ENCODE results near the gene BTBD8. TPM values are rescaled to one million over a fixed set of nuclear protein-coding genes. Genes with fewer than 3 reads are reported as not detected.

Gene BTBD8
- total and polyA plus RNA-seq, 2 of the 4 experiments (the other 2 are of a cell fraction), result 0.94 to 2.0 TPM

GRCh38 chr1:92084651-92085050, 4.5 kb downstream of the BTBD8 start:
- dilution Hi-C loops (cut with HindIII; ENCODE audit: low sequenced_read_pairs, unreplicated experiment), result no loop called here
- H3K36me3 ChIP-seq (ENCODE audit: control insufficient read depth, insufficient read depth, low read length), result no peaks in the 10 kb centered on the region
- H3K4me2 ChIP-seq (ENCODE audit: low read depth, low read length), result no peak overlapping the region
- no peaks in the 10 kb centered on the region for H3K4me1 ChIP-seq (ENCODE audit: control insufficient read depth, insufficient read depth, low read length)
- H4K8ac ChIP-seq (ENCODE audit: low read depth in 2 of 2, low read length in 2 of 2), result no peak overlapping the region
- no peak overlapping the region for H2BK15ac ChIP-seq (ENCODE audit: low read depth, low read length)
- no peak overlapping the region for H3K9ac ChIP-seq (ENCODE audit: low read depth, low read length)
- no peak overlapping the region for H4K5ac ChIP-seq (ENCODE audit: low read depth, low read length)
- H2BK5ac ChIP-seq (ENCODE audit: low read depth, low read length, poor library complexity, severe bottlenecking), result no peak overlapping the region
- BruUV-seq (replicated peaks), result no TSS peak
- no peak overlapping the region for H2AFZ ChIP-seq (replicated peaks; ENCODE audit: low read length, poor library complexity)
- peaks cover 15% of the 10 kb centered on the region for H3K9me3 ChIP-seq (ENCODE audit: control insufficient read depth, insufficient read depth, low read length)
- H3K27ac ChIP-seq (ENCODE audit: insufficient read depth, low read length), result no peak overlapping the region
- no peaks in the 10 kb centered on the region for H3K27me3 ChIP-seq (ENCODE audit: control insufficient read depth, insufficient read depth, low read length)
- H2BK20ac ChIP-seq (ENCODE audit: low read depth, low read length), result no peak overlapping the region
- no peak overlapping the region for H3K4ac ChIP-seq (ENCODE audit: low read depth, low read length)
- intact Hi-C loops (cut with micrococcal nuclease), result no loop called here
- 100% methylated on average over 1 of the region's 1 CpG; no CpG with 5 or more reads in 1 of the 2 experiments for WGBS, 2 experiments (ENCODE audit: extremely low coverage in 2 of 2, insufficient read length in 1 of 2)
- peaks cover 0 to 10% of the 10 kb centered on the region in 2 experiments; a peak in 1 of 4 replicates for H3K79me1 ChIP-seq (ENCODE audit: low read depth in 1 of 2, low read length in 2 of 2)
- no peak overlapping the region for H4K91ac ChIP-seq (ENCODE audit: insufficient read depth, low read depth, low read length)
- no peak for DNase-seq
- ATAC-seq (ENCODE audit: low read depth), result no peak
- no peak overlapping the region for H3K14ac ChIP-seq (replicated peaks; ENCODE audit: low read depth, low read length)
- H3K23ac ChIP-seq (ENCODE audit: low read depth, low read length), result no peak overlapping the region
- H2AK5ac ChIP-seq (ENCODE audit: low read depth, low read length), result no peak overlapping the region
- H2AK9ac ChIP-seq (replicated peaks; ENCODE audit: low read depth, low read length, poor library complexity), result no peak overlapping the region
- POLR2A ChIA-PET (ENCODE audit: unreplicated experiment), result no interaction called here
- H3K9me1 ChIP-seq (ENCODE audit: insufficient read depth, low read length), result no peaks in the 10 kb centered on the region
- CTCF ChIA-PET, result interaction anchor here (0.5 kb wide), 1 partner anchor 15 kb away, joined by 4 read pairs; no protein-coding TSS in a partner anchor
- H3K56ac ChIP-seq (ENCODE audit: extremely low read depth, insufficient read depth, low read length), result no peak overlapping the region
- H2BK120ac ChIP-seq (ENCODE audit: low read depth, low read length), result no peak overlapping the region
- H3K4me3 ChIP-seq (ENCODE audit: insufficient read depth, low read depth, low read length), result no peak overlapping the region
- TF ChIP-seq FOS (IDR thresholded peaks at IDR 0.05; ENCODE audit: low read depth, low read length) (no peak), ELK1 (IDR thresholded peaks at IDR 0.05; ENCODE audit: borderline replicate concordance, low read depth, low read length) (no peak), POLR2A (IDR thresholded peaks at IDR 0.05; ENCODE audit: low read depth, low read length) (no peak)
- H3K18ac ChIP-seq (ENCODE audit: low read depth, low read length), result no peak overlapping the region
- no peaks in the 10 kb centered on the region for H4K20me1 ChIP-seq (ENCODE audit: insufficient read depth, low read length)
- in situ Hi-C loops (cut with MboI; ENCODE audit: low sequenced_read_pairs), result no loop called here

Measured in IMR-90 (cell line).